Esophagus squamous epithelium (tissue), 4 donors: ENCODE measurements around the gene TDRD10.

Experiments used
- CTCF ChIP-seq, 6 experiments: fragments of 450-650 bp in 4 of 6; fragments of 200-600 bp in 2 of 6; sonication (generic) in 2 of 6; IDR thresholded peaks; one replicate each; pipeline ENCODE4 v1.5.1; 2016 to 2019; ENCODE audit warnings: antibody characterized with exemption in 6 of 6, mild to moderate bottlenecking in 4 of 6, moderate library complexity in 4 of 6
- POLR2A ChIP-seq, 4 donors: fragments of 450-650 bp; IDR thresholded peaks; one replicate each; pipeline ENCODE4 v1.6.1; 2017; ENCODE audit warnings: antibody characterized with exemption in 4 of 4, mild to moderate bottlenecking in 4 of 4, moderate library complexity in 3 of 4

- TF ChIP-seq CTCF (IDR thresholded peaks at IDR 0.05): peak in 4 of 6 experiments; percentile 17 to 41 (median 22)
- TF ChIP-seq POLR2A (IDR thresholded peaks at IDR 0.05): no peak
These were observed 23.4 kb upstream of the TDRD10 start for GRCh38 chr1:154478639-154479038.
